Muscle of back (tissue), 11 donors: ENCODE data around the gene ZNF764. TPM values are rescaled to one million over a fixed set of nuclear protein-coding genes. Genes with fewer than 3 reads are reported as not detected.
"Not testable (repeated sequence)": the region's sequence is repeated elsewhere in the genome, so short reads cannot be mapped to it uniquely, and the experiment has no call there.

Experiments used
- DNase-seq, 3 donors: peaks; one replicate each; pipeline versions ENCODE4 v3.0.0 to v3.0.0-alpha.2; 2013
- polyA plus RNA-seq, 10 donors: library from polyadenylated mRNA; unstranded; fragments of 120-200 nt; gene quantifications; one replicate each; pipeline ENCODE4 v1.2.1, GENCODE V29; 2013; ENCODE audit not compliant: insufficient read length in 10 of 10

The ZNF764 gene
- polyA plus RNA-seq, 10 donors = 5.6 to 8.5 (median 6.3) TPM

DNA sequence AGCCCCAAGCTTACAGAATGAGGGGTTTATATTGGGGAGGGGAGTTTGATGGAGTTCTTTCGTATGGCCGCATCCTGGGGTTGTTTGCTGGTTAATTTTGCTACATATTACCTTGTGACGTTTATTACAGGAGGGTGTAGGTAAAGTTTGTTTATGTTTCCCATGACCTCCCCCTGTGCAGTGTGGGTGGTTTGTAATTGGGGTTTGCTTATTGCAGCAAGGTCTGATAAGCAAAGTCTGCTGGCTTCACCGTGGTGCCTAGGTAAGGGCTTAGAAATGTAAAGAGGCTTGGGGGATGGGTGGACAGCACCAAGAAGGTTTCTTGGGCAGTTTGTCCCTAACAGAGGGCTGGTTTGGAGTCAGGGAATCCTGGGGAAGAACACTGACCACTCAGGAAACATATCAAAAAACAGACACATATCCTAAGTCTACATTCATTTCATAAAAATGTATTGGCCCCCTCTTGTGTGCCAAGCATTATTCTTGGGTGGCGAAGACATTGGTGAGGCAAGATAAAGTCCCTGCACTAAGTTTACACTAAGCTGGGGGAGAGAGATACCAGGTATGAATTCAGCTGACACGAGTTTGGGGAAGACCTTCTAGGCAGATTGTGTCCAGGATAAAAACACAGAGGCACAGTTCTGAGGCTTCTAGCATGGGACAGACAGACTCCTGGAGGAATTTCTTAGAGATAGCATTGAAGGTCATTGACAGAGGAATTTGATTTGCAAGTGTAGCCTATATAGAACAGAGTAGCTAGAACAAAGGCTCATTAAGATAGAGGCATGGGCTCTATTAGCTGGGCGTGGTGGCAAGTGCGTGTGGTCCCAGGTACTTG lies 9.5 kb downstream of the ZNF764 start:
- DNase-seq = no peak

GRCh38 chr16:30546115-30546514 lies 12.1 kb downstream of the ZNF764 start:
- no peak for DNase-seq

DNA sequence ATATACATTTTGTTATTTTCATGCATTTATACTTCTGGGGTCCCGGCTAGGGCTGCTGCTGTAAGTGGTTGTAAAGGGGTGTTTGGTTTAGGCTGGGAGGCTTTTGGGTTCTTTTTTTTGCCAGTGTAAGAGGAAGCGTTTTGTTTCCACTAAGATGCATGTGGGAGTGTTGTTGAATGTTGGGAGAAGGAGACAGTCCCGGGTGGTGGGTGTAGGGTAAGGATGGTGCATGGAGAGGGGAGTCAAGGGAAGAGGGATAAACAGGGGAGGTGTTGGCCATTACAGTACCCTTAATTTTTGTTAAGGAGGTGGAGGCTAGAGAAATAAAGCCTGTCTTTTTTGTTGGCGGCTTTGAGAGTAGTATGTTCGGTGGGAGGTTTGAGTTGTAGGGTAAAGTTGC lies 15.1 kb downstream of the ZNF764 start:
- DNase-seq = no peak

GRCh38 chr16:30541502-30542329 lies 16.5 kb downstream of the ZNF764 start:
- DNase-seq = no peak

- not testable (repeated sequence) for DNase-seq
These were observed 17.2 kb downstream of the ZNF764 start for GRCh38 chr16:30540916-30541464.

DNA sequence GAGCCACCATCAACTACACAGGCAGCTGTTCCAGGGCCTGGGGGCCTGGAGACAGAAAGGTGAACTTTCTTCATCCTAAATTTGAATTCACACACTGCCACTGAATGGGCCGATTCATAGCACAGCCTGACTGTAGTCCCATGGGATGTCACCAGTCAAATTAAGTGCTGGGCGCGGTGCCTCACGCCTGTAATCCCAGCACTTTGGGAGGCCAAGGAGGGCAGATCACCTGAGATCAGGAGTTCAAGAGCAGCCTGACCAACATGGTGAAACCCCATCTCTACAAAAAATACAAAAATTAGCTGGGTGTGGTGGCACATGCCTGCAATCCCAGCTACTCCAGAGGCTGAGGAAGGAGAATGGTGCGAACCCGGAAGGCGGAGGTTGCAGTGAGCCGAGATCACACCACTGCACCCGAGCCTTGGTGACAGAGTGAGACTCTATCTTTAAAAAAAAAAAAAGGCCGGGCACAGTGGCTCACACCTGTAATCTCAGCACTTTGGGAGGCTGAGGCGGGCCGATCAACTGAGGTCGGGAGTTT lies 18.1 kb downstream of the ZNF764 start:
- not testable (repeated sequence) for DNase-seq

DNA sequence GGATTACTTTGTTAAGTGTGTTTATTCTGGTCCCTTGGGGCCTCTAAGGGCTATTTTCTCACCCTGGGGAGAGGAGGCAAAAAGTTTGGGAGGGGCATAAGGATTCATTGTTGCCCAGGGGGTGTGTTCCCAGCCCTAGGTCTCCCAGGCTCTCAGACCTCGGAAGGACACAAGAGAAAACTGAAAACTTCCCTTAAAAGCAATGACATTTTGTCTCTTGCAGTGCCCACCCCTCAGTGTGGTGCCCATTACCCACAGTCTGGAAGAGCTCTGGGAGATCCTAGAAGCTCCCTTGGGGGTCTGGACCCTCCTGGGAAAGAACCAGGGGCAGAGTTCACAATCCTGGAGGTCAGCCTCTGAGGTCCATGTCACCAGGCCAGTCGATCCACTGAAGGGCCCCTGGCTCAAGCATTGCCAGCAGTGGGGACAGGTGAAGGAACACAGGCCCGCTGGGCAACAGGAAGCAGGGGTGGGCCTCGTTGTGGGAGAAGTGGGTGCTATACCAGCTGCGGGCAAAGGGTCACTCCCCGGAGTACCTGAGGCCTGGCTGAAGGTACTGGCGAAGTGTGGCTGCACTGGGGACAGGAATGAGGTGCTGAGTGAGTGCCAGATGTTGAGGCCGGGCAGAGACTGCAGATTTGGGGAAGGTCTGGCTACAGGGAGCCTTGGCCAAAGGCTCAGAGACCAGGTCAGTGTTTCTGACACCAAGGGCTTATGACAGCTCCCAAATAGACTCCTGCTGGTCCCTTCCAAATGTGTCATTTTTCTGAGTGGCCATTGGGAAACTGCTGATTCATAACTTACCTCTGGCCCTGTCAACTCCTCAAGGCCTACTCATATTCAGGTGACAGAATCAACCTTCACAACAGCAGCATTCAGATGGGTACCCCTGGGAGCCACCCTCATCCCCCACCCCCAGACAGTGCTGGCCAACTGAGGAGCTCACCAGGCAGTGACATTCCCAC lies 18.9 kb downstream of the ZNF764 start:
- DNase-seq = no peak

- DNase-seq = not testable (repeated sequence)
These were observed 21.7 kb downstream of the ZNF764 start for GRCh38 chr16:30536391-30537024.

DNA sequence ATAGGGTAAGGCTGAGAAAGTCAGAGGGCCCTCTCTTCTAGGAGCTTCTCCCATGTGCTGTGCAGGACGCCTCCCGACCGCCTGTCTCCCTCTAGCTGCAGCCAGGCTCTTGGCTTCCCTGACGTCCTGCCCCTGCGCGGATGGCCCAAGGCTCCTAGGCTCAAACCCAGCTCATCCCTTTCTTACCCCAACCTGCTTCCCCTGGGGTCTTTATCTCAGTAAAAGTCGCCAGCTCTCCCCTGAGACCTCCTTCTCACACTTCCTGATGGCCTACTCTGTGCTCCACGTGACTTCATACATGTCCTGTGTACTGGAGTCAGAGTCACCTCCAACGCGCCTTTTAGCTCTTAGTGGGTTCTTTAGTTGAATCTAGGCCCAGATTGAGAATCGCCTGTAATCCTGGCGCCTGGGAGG lies 22.4 kb downstream of the ZNF764 start:
- peak; percentile 67 to 89 (median 79) for DNase-seq

DNA sequence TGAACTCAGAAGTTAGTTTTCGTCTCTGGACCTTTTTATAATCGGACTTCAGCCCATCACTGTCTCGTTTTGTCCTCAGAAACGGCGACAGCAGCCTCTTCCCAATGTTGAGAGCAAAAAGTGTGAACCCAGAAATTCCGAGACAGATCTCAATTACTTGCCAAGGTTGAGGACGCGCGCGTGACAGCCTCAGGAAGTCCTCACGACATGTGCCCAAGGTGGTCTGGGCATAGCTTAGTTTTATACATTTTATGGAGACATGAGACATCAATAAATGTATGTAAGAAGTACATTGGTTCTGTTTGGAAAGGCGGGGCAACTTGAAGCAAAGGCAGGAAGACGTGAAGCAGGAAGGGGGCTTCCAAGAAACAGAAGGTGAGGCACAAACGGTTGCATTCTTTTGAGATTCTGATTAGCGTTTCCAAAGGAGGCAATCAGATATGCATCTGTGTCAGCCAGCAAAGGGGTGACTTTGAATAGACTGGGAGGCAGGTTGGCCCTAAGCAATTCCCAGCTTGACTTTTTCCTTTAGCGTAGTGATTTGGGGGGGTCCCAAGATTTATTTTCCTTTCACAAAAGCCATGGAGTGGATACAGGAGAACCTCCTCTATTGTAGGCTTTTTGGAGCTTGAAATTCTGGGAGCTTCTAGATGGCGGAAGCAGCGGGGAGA lies 22.9 kb downstream of the ZNF764 start:
- DNase-seq = no peak

GRCh38 chr16:30534368-30535105 lies 23.6 kb downstream of the ZNF764 start, which contains the start of gene ZNF747:
Gene ZNF747, minus strand, starts transcription at chr16:30534858. Its CDS starts 179 bp downstream, at chr16:30534679.
- DNase-seq = peak; percentile 92 to 97 (median 95)

DNA sequence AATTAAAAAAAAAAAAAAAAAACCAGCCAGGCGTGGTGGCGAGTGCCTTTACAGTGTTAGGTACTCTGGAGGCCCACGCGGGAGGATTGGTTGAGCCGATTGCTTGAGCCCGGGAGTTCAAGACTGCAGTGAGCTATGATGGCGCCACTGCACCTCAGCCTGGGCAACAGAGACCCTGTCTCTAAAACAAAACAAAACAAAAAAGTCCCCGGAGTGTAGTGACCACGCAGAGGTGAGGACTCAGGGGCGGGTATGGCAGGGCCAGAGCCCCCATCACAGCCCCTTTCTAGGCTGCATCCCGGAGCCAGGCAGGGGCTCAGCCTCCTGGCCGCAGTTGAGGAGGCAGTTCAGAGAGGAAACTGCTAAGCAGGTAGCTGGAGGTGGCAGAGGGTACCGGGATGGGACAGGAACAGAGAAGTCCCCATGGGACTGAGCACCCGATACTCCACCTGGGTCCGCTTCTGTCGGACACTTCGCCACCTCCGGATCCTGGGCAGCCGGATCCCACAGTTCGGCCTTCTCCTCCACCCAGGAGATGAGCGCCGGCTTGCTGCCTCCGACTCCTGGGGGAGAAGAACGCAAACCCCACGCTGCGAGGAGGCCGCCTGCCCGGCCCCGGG lies 24.3 kb downstream of the ZNF764 start:
- peak in 1 of 3 donors; percentile 36 for DNase-seq

DNA sequence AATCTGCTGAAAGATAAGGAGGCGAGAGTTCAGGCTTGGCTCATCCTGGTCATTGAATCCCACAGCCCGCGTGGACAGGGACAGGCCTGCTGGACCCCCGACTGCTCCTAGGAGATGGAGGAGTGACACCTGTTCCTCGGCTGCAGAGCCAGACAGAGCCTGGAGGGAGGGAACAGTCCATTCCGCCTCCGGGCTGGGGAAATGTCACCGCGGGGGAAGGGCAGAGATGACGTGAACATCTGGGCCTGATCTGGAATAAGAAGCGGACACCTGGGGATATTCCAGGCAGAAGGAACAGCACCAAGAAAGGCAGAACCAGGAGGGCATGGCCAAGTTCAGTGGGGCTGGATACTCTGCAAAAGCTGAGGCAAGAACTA lies 25.0 kb downstream of the ZNF764 start:
- no peak for DNase-seq

- no peak for DNase-seq
These were observed 25.7 kb downstream of the ZNF764 start for GRCh38 chr16:30532285-30533145.

- DNase-seq = no peak
These were observed 27.8 kb downstream of the ZNF764 start for GRCh38 chr16:30530163-30531037.

DNA sequence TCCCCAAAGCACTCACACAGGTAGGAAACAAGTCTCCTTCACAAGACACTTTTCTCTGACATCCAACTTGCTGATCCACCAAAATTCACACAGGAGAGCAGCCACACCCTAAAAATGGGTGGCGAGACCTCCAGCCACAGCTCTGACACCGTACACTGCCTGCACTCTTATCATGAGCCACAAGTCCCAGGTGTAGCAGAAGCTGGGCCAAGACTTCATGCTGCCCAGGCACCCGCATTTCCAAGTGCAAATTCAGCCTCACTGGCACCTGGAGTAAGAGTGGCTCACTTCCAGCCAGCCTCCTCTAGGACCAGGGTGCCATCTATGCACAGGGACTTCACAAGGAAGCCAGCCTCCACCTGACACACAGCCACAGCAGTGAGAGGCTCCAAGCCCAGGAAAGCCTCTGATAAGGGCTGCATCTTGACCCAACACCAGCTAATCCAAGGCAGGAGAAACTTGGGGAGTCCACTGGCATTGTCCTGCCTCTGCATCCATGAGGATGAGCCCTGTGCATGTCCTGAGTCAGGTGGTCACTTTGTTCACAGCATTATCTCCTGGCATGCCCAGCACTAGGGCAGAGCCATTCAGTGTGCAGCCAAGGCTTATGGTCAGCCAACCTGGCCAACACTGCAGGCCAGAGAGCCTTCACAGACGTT lies 29.2 kb downstream of the ZNF764 start:
- DNase-seq = no peak
